IMR-90 (cell line): ENCODE data around the gene RAB31. TPM values are rescaled to one million over a fixed set of nuclear protein-coding genes. Genes with fewer than 3 reads are reported as not detected.

ENCODE experiments used
- ATAC-seq: fragments of 200-7000 bp; cut with Tn5 transposase; 2 replicates; pipeline ENCODE4 v1.9.1; 2020; ENCODE audit warnings: low read depth, mild to moderate bottlenecking, moderate library complexity
- BruUV-seq: library from RNA; stranded (reverse); fragments of 400-500 nt; replicated peaks from 2 replicates; lab custom pipeline; 2021; lab: Mats Ljungman, UMichigan
- CTCF ChIA-PET: fragments of 300-600 bp; formaldehyde crosslinking; extraction: SDS; loops from one replicate; lab custom pipeline; 2021; ENCODE audit warnings: antibody characterized with exemption; lab: Yijun Ruan, JAX
- POLR2A ChIA-PET: fragments of 300-600 bp; sonication (Branson Sonifier 250); formaldehyde crosslinking; loops from one replicate; lab custom pipeline; 2022; ENCODE audit warnings: antibody characterized with exemption; ENCODE audit not compliant: unreplicated experiment; lab: Charles Lee
- DNase-seq: peaks from one replicate; pipeline ENCODE4 v3.0.0; 2013
- H2AFZ ChIP-seq: replicated peaks from 2 replicates; pipeline ENCODE3; 2013; ENCODE audit warnings: low read length, mild to moderate bottlenecking; ENCODE audit not compliant: poor library complexity
- H2AK5ac ChIP-seq: 2 replicates; pipeline ENCODE4 v1.6.1; 2013; ENCODE audit warnings: low read depth, low read length, inconsistent platforms
- H2AK9ac ChIP-seq: replicated peaks from 2 replicates; pipeline ENCODE3; 2013; ENCODE audit warnings: mild to moderate bottlenecking, low read depth, low read length, moderate library complexity; ENCODE audit not compliant: poor library complexity
- H2BK120ac ChIP-seq: 2 replicates; pipeline ENCODE4 v1.6.1; 2013; ENCODE audit warnings: low read depth, low read length, inconsistent platforms
- H2BK15ac ChIP-seq: 3 replicates; pipeline ENCODE4 v1.6.1; 2013; ENCODE audit warnings: low read depth, low read length, inconsistent platforms
- H2BK20ac ChIP-seq: 2 replicates; pipeline ENCODE4 v1.6.1; 2013; ENCODE audit warnings: low read depth, mild to moderate bottlenecking, inconsistent platforms, low read length, moderate library complexity
- H2BK5ac ChIP-seq: 2 replicates; pipeline ENCODE4 v1.6.1; 2013; ENCODE audit warnings: mild to moderate bottlenecking, low read depth, low read length, inconsistent platforms; ENCODE audit not compliant: poor library complexity, severe bottlenecking
- H3K14ac ChIP-seq: replicated peaks from 2 replicates; pipeline ENCODE4 v1.6.1; 2013; ENCODE audit warnings: low read depth, low read length, inconsistent platforms
- H3K18ac ChIP-seq: 2 replicates; pipeline ENCODE4 v1.6.1; 2013; ENCODE audit warnings: low read depth, low read length, control low read depth
- H3K23ac ChIP-seq: 2 replicates; pipeline ENCODE4 v1.6.1; 2013; ENCODE audit warnings: low read depth, low read length, inconsistent platforms
- H3K27ac ChIP-seq: 2 replicates; pipeline ENCODE4 v1.5.1; 2013; ENCODE audit warnings: mild to moderate bottlenecking, control low read depth, low read length; ENCODE audit not compliant: insufficient read depth
- H3K27me3 ChIP-seq: 2 replicates; pipeline ENCODE4 v1.6.1; 2013; ENCODE audit warnings: low read length; ENCODE audit not compliant: control insufficient read depth, insufficient read depth
- H3K36me3 ChIP-seq: 2 replicates; pipeline ENCODE4 v1.6.1; 2013; ENCODE audit warnings: low read length, mixed read lengths; ENCODE audit not compliant: control insufficient read depth, insufficient read depth
- H3K4ac ChIP-seq: 2 replicates; pipeline ENCODE4 v1.6.1; 2013; ENCODE audit warnings: low read depth, low read length, inconsistent platforms
- H3K4me1 ChIP-seq: 2 replicates; pipeline ENCODE4 v1.6.1; 2013; ENCODE audit warnings: low read length, mixed read lengths; ENCODE audit not compliant: control insufficient read depth, insufficient read depth
- H3K4me2 ChIP-seq: 2 replicates; pipeline ENCODE4 v1.6.1; 2013; ENCODE audit warnings: low read depth, mild to moderate bottlenecking, control low read depth, low read length, moderate library complexity
- H3K4me3 ChIP-seq: 2 replicates; pipeline ENCODE4 v1.5.1; 2013; ENCODE audit warnings: low read depth, mild to moderate bottlenecking, control low read depth, low read length, moderate library complexity; ENCODE audit not compliant: insufficient read depth
- H3K56ac ChIP-seq: 2 replicates; pipeline ENCODE4 v1.6.1; 2013; ENCODE audit warnings: low read length, inconsistent platforms; ENCODE audit not compliant: insufficient read depth; ENCODE audit errors: extremely low read depth
- H3K79me1 ChIP-seq, 2 experiments: 2 replicates each; pipeline ENCODE4 v1.6.1; 2013; ENCODE audit warnings: low read length in 2 of 2, inconsistent platforms in 1 of 2, low read depth in 1 of 2
- H3K9ac ChIP-seq: 2 replicates; pipeline ENCODE4 v1.6.1; 2013; ENCODE audit warnings: low read depth, low read length, control low read depth
- H3K9me1 ChIP-seq: 2 replicates; pipeline ENCODE4 v1.6.1; 2013; ENCODE audit warnings: low read length, inconsistent platforms; ENCODE audit not compliant: insufficient read depth
- H3K9me3 ChIP-seq: 2 replicates; pipeline ENCODE4 v1.6.1; 2013; ENCODE audit warnings: low read length; ENCODE audit not compliant: control insufficient read depth, insufficient read depth
- H4K20me1 ChIP-seq: 2 replicates; pipeline ENCODE4 v1.6.1; 2013; ENCODE audit warnings: low read length, inconsistent platforms; ENCODE audit not compliant: insufficient read depth
- H4K5ac ChIP-seq: 2 replicates; pipeline ENCODE4 v1.6.1; 2013; ENCODE audit warnings: mild to moderate bottlenecking, low read depth, low read length, control low read depth
- H4K8ac ChIP-seq, 2 experiments: 2 replicates each; pipeline ENCODE4 v1.6.1; 2013; ENCODE audit warnings: low read depth in 2 of 2, low read length in 2 of 2, control low read depth in 1 of 2, inconsistent platforms in 1 of 2
- H4K91ac ChIP-seq: 2 replicates; pipeline ENCODE4 v1.6.1; 2013; ENCODE audit warnings: low read depth, low read length, inconsistent platforms; ENCODE audit not compliant: insufficient read depth
- BHLHE40 ChIP-seq: fragments of 150-350 bp; IDR thresholded peaks from 2 replicates; pipeline ENCODE4 v1.6.1; 2016; ENCODE audit warnings: mild to moderate bottlenecking, low read depth, low read length
- CEBPB ChIP-seq: IDR thresholded peaks from 2 replicates; pipeline ENCODE4 v1.6.1; 2012; ENCODE audit warnings: low read depth, low read length, improper control_type of control experiment
- CHD1 ChIP-seq: IDR thresholded peaks from 2 replicates; pipeline ENCODE4 v1.6.1; 2012; ENCODE audit warnings: low read depth, low read length, improper control_type of control experiment
- FOS ChIP-seq: fragments of 150-350 bp; IDR thresholded peaks from 2 replicates; pipeline ENCODE4 v1.6.1; 2016; ENCODE audit warnings: low read depth, low read length
- MAFK ChIP-seq: IDR thresholded peaks from 2 replicates; pipeline ENCODE4 v1.6.1; 2012; ENCODE audit warnings: low read depth, low read length, improper control_type of control experiment
- MAZ ChIP-seq: IDR thresholded peaks from 2 replicates; pipeline ENCODE4 v1.6.1; 2012; ENCODE audit warnings: low read depth, mild to moderate bottlenecking, low read length, improper control_type of control experiment, moderate library complexity, borderline replicate concordance
- WGBS, 2 experiments: methylation state at CpG; one replicate each; pipeline versions ENCODE4 v1.1.5 to v1.1.7; 2013; ENCODE audit warnings: missing lambda C conversion rate in 2 of 2; ENCODE audit not compliant: insufficient read length in 1 of 2; ENCODE audit errors: extremely low coverage in 2 of 2; 5-methylcytosine and 5-hydroxymethylcytosine counted together
- dilution Hi-C: fragments of 300-500 bp; cut with HindIII; formaldehyde crosslinking; loops from one replicate; pipeline ENCODE4 v1.14.3; 2018; ENCODE audit warnings: low sequenced_read_pairs; ENCODE audit not compliant: unreplicated experiment
- in situ Hi-C: fragments of 300-500 bp; cut with MboI; formaldehyde crosslinking; loops from 3 replicates; pipeline ENCODE4 v1.14.3; 2019; ENCODE audit warnings: low sequenced_read_pairs, inconsistent platforms, mixed read lengths
- intact Hi-C: fragments of 100-400 bp; cut with micrococcal nuclease; formaldehyde crosslinking; loops from 2 replicates; pipeline ENCODE4 v1.10.0; 2022
- polyA plus RNA-seq, 3 experiments: library from polyadenylated mRNA; depleted of rRNA; stranded (reverse); fragments of >200 nt; gene quantifications; 2 replicates each; pipeline ENCODE4 v1.2.3, GENCODE V29; 2012; ENCODE audit warnings: low replicate concordance in 1 of 3
- total RNA-seq: library from RNA; depleted of rRNA; stranded (reverse); fragments of >200 nt; gene quantifications from 2 replicates; pipeline ENCODE4 v1.2.3, GENCODE V29; 2012

RAB31 gene
- total and polyA plus RNA-seq, 2 of the 4 experiments (the other 2 are of a cell fraction): 13.8 to 26.9 TPM

DNA sequence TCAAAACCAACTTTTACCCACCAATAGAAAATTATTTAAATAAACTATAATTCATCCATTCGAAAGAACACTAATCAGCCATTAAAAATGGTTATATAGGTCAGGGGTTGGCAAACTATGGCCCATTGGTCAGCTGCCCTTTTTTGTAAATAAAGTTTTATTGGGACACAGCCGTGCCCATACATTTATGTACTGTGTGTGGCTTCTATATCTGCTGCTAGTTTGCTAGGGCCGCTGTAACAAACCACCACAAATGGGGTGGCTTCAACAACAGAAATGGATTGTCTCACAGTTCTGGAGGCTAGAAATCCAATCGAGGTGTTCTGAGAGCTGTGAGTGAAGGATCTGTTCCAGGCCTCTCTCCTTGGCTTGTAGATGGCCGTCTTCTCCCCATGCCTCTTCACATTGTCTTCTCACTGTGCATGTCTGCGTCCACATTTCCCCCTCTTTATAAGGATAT lies 170.7 kb downstream of the RAB31 start:
- Histone ChIP-seq H4K8ac (no peak overlapping the region), H3K9me3 (no peaks in the 10 kb centered on the region), H3K4me1 (peaks cover 3% of the 10 kb centered on the region; the same call in 1 of the 2 replicates), H3K79me1 (no peaks in the 10 kb centered on the region), H2BK15ac (no peak overlapping the region), H3K9ac (no peak overlapping the region), H3K4ac (no peak overlapping the region), H2BK5ac (no peak overlapping the region), H4K5ac (no peak overlapping the region), H3K36me3 (no peaks in the 10 kb centered on the region), H3K23ac (no peak overlapping the region), H3K4me3 (no peak overlapping the region), H3K27me3 (no peaks in the 10 kb centered on the region), H2AK9ac (no peak overlapping the region), H2AK5ac (0 out of 2 replicates have a peak overlapping the region, but pooled peaks have one; percentile 29), H3K18ac (no peak overlapping the region), H2BK20ac (no peak overlapping the region), H2AFZ (no peak overlapping the region), H2BK120ac (0 out of 2 replicates have a peak overlapping the region, but pooled peaks have one; percentile 0), H3K27ac (no peak overlapping the region), H3K14ac (no peak overlapping the region), H3K56ac (no peak overlapping the region), H4K91ac (no peak overlapping the region), H3K4me2 (no peak overlapping the region), H4K20me1 (no peaks in the 10 kb centered on the region), H3K9me1 (no peaks in the 10 kb centered on the region)
- TF ChIP-seq FOS: no peak
- TF ChIP-seq CHD1: no peak
- TF ChIP-seq CEBPB: no peak
- no peak for TF ChIP-seq MAFK
- TF ChIP-seq MAZ: no peak
- TF ChIP-seq BHLHE40: no peak
- no TSS peak for BruUV-seq
- ChIA-PET POLR2A (no interaction called here), CTCF (no interaction called here)
- in situ Hi-C loops (no loop called here), intact Hi-C loops (loop anchor here (10.0 kb wide), 1 partner anchor 56 kb away; no protein-coding TSS in a partner anchor), dilution Hi-C loops (no loop called here)
- ATAC-seq (no peak), DNase-seq (no peak)
- WGBS, 2 experiments: 100% methylated on average over 1 of the region's 6 CpGs
